H1 (cell line): Measurements from ENCODE around the gene UBAP1L. TPM values are rescaled to one million over a fixed set of nuclear protein-coding genes. Genes with fewer than 3 reads are reported as not detected.

ENCODE experiments used
- CTCF ChIA-PET: fragments of 300-600 bp; sonication (Branson Sonifier 250); formaldehyde crosslinking; loops from one replicate; lab custom pipeline; 2021; ENCODE audit not compliant: partially characterized antibody; lab: Charles Lee
- POLR2A ChIA-PET: fragments of 300-600 bp; sonication (Branson Sonifier 250); formaldehyde crosslinking; loops from one replicate; lab custom pipeline; 2021; ENCODE audit warnings: inconsistent platforms; ENCODE audit not compliant: partially characterized antibody; lab: Charles Lee
- DNase-seq, 2 experiments: peaks; one replicate each; pipeline versions ENCODE4 v3.0.0 to v3.0.0-alpha.2; 2010 to 2022; ENCODE audit warnings: low spot score in 2 of 2, low read depth in 1 of 2, mixed read lengths in 1 of 2
- FAIRE-seq: peaks from 2 replicates; lab custom pipeline; 2011; peaks lifted over from hg19 to GRCh38; lab: Jason Lieb, UNC
- H2AFZ ChIP-seq: 2 replicates; pipeline ENCODE4 v1.8.1; 2012; ENCODE audit warnings: low read length, inconsistent platforms
- H2AK5ac ChIP-seq: 2 replicates; pipeline ENCODE4 v1.6.1; 2013; ENCODE audit warnings: low read depth, low read length
- H2BK120ac ChIP-seq: replicated peaks from 2 replicates; pipeline ENCODE3; 2013; ENCODE audit warnings: low read depth, low read length, inconsistent platforms
- H2BK12ac ChIP-seq: 2 replicates; pipeline ENCODE4 v1.6.1; 2013; ENCODE audit warnings: low read depth, low read length
- H2BK15ac ChIP-seq: 2 replicates; pipeline ENCODE4 v1.6.1; 2013; ENCODE audit warnings: low read length
- H2BK20ac ChIP-seq: 2 replicates; pipeline ENCODE4 v1.6.1; 2013; ENCODE audit warnings: low read length
- H2BK5ac ChIP-seq: 2 replicates; pipeline ENCODE4 v1.6.1; 2013; ENCODE audit warnings: low read depth, low read length
- H3K14ac ChIP-seq: 2 replicates; pipeline ENCODE4 v1.6.1; 2013; ENCODE audit warnings: inconsistent platforms; ENCODE audit not compliant: insufficient read length
- H3K18ac ChIP-seq: 2 replicates; pipeline ENCODE4 v1.6.1; 2013; ENCODE audit warnings: low read length; ENCODE audit errors: extremely low read depth
- H3K23ac ChIP-seq: 2 replicates; pipeline ENCODE4 v1.6.1; 2013; ENCODE audit warnings: inconsistent platforms; ENCODE audit not compliant: insufficient read length
- H3K23me2 ChIP-seq: 2 replicates; pipeline ENCODE4 v1.6.1; 2013; ENCODE audit warnings: low read depth, low read length
- H3K27ac ChIP-seq: 2 replicates; pipeline ENCODE4 v1.6.1; 2011; ENCODE audit warnings: low read depth, low read length, inconsistent platforms
- H3K27me3 ChIP-seq, 4 experiments: replicated peaks in 1 of 4; 1 replicate in 1 of 4; 2 replicates in 3 of 4; pipeline versions ENCODE4 v1.6.1 to v1.8.1; 2011 to 2013; ENCODE audit warnings: low read length in 3 of 4, mild to moderate bottlenecking in 3 of 4, inconsistent platforms in 2 of 4, mixed read lengths in 2 of 4, moderate library complexity in 1 of 4; ENCODE audit not compliant: control insufficient read depth in 3 of 4, insufficient read depth in 3 of 4; ENCODE audit errors: extremely low read depth in 1 of 4
- H3K36me3 ChIP-seq, 4 experiments: 2 replicates each; pipeline versions ENCODE4 v1.6.1 to v1.8.1; 2011 to 2013; ENCODE audit warnings: mild to moderate bottlenecking in 4 of 4, low read length in 3 of 4, moderate library complexity in 2 of 4, control low read depth in 1 of 4, inconsistent platforms in 1 of 4; ENCODE audit not compliant: insufficient read depth in 4 of 4, control insufficient read depth in 2 of 4
- H3K4ac ChIP-seq: replicated peaks from 2 replicates; pipeline ENCODE3; 2013; ENCODE audit warnings: low read length, low read depth, mixed read lengths, inconsistent platforms; ENCODE audit not compliant: insufficient read length
- H3K4me1 ChIP-seq, 4 experiments: replicated peaks in 1 of 4; 1 replicate in 1 of 4; 2 replicates in 3 of 4; pipeline versions ENCODE4 v1.6.1 to v1.8.1; 2011 to 2013; ENCODE audit warnings: low read length in 3 of 4, inconsistent platforms in 2 of 4, mixed read lengths in 1 of 4; ENCODE audit not compliant: insufficient read depth in 4 of 4, control insufficient read depth in 3 of 4
- H3K4me2 ChIP-seq, 2 experiments: 2 replicates each; pipeline versions ENCODE4 v1.6.1 to v1.8.1; 2011 to 2013; ENCODE audit warnings: low read depth in 2 of 2, low read length in 2 of 2, control low read depth in 1 of 2, inconsistent platforms in 1 of 2, mild to moderate bottlenecking in 1 of 2; ENCODE audit not compliant: insufficient read depth in 1 of 2
- H3K4me3 ChIP-seq, 4 experiments: fragments of 200-600, 300-600 bp in 1 of 4; sonication (generic), shearing (Covaris generic), sonication (Bioruptor Twin) in 1 of 4; 2 replicates each; pipeline versions ENCODE4 v1.5.1 to v1.8.1; 2011 to 2016; ENCODE audit warnings: low read length in 4 of 4, low read depth in 3 of 4, control low read depth in 2 of 4, inconsistent platforms in 2 of 4, mild to moderate bottlenecking in 2 of 4, mixed read lengths in 1 of 4, moderate library complexity in 1 of 4; ENCODE audit not compliant: insufficient read depth in 2 of 4; ENCODE audit errors: extremely low read depth in 1 of 4
- H3K56ac ChIP-seq: replicated peaks from 2 replicates; pipeline ENCODE3; 2013; ENCODE audit warnings: low read depth, mild to moderate bottlenecking, mixed read lengths, low read length, inconsistent platforms; ENCODE audit not compliant: insufficient read length
- H3K79me1 ChIP-seq: 2 replicates; pipeline ENCODE4 v1.6.1; 2013; ENCODE audit warnings: low read depth, low read length, control low read depth
- H3K79me2 ChIP-seq, 2 experiments: 2 replicates each; pipeline versions ENCODE4 v1.6.1 to v1.8.1; 2012 to 2013; ENCODE audit warnings: low read length in 2 of 2, mild to moderate bottlenecking in 2 of 2, inconsistent platforms in 1 of 2; ENCODE audit not compliant: insufficient read depth in 2 of 2, control insufficient read depth in 1 of 2
- H3K9ac ChIP-seq, 4 experiments: replicated peaks in 1 of 4; 1 replicate in 1 of 4; 2 replicates in 3 of 4; pipeline versions ENCODE4 v1.6.1 to v1.8.1; 2011 to 2013; ENCODE audit warnings: low read depth in 3 of 4, low read length in 3 of 4, control low read depth in 2 of 4, mild to moderate bottlenecking in 2 of 4, moderate library complexity in 2 of 4, inconsistent platforms in 1 of 4; ENCODE audit errors: extremely low read depth in 1 of 4
- H3K9me3 ChIP-seq, 2 experiments: 2 replicates each; pipeline versions ENCODE4 v1.6.1 to v1.8.1; 2012 to 2013; ENCODE audit warnings: mild to moderate bottlenecking in 2 of 2, moderate library complexity in 2 of 2, control low read depth in 1 of 2, inconsistent platforms in 1 of 2, low read depth in 1 of 2, low read length in 1 of 2, mixed read lengths in 1 of 2; ENCODE audit not compliant: insufficient read depth in 2 of 2
- H4K20me1 ChIP-seq, 2 experiments: replicated peaks in 1 of 2; 2 replicates each; pipeline versions ENCODE3 to v1.8.1; 2011 to 2013; ENCODE audit warnings: inconsistent platforms in 2 of 2, low read length in 2 of 2, mild to moderate bottlenecking in 1 of 2; ENCODE audit not compliant: insufficient read depth in 2 of 2, control insufficient read depth in 1 of 2
- H4K5ac ChIP-seq: 2 replicates; pipeline ENCODE4 v1.6.1; 2013; ENCODE audit warnings: low read length, low read depth, mixed read lengths, inconsistent platforms; ENCODE audit not compliant: insufficient read length
- H4K8ac ChIP-seq: 2 replicates; pipeline ENCODE4 v1.8.0; 2013; ENCODE audit warnings: mild to moderate bottlenecking, moderate library complexity, low read length, inconsistent platforms; ENCODE audit not compliant: insufficient read depth; ENCODE audit errors: extremely low read depth
- H4K91ac ChIP-seq: replicated peaks from 2 replicates; pipeline ENCODE3; 2013; ENCODE audit warnings: low read length, mixed read lengths, inconsistent platforms; ENCODE audit not compliant: insufficient read length
- KDM4A ChIP-seq: IDR thresholded peaks from one replicate; pipeline ENCODE4 v1.7.1; 2012; ENCODE audit warnings: low read depth, mild to moderate bottlenecking, moderate library complexity, low read length, inconsistent platforms; ENCODE audit not compliant: severe bottlenecking
- POLR2A ChIP-seq, 2 experiments: IDR thresholded peaks; 1 replicate in 1 of 2; 2 replicates in 1 of 2; pipeline ENCODE4 v1.6.1; 2011; ENCODE audit warnings: low read depth in 2 of 2, low read length in 2 of 2, mild to moderate bottlenecking in 2 of 2; ENCODE audit errors: control extremely low read depth in 1 of 2
- WGBS, 2 experiments: shearing (Covaris generic) in 1 of 2; methylation state at CpG; one replicate each; pipeline versions ENCODE4 v1.1.6 to v1.1.7; 2013 to 2015; ENCODE audit warnings: low lambda C conversion rate in 2 of 2, mixed read lengths in 2 of 2, inconsistent platforms in 1 of 2, low coverage in 1 of 2, missing lambda C conversion rate in 1 of 2; ENCODE audit not compliant: insufficient replicate concordance in 2 of 2, insufficient coverage in 1 of 2, insufficient read length in 1 of 2; ENCODE audit errors: extremely low coverage in 1 of 2, missing lambda C conversion rate in 1 of 2; 5-methylcytosine and 5-hydroxymethylcytosine counted together
- polyA plus RNA-seq, 7 experiments: library from polyadenylated mRNA; depleted of rRNA in 3 of 7; stranded (reverse) in 5 of 7; unstranded in 2 of 7; fragments of >200 nt in 5 of 7; fragments of 200-250 nt in 2 of 7; gene quantifications; 1 replicate in 5 of 7; 2 replicates in 1 of 7; 4 replicates in 1 of 7; pipeline versions ENCODE4 v1.2.1 to v1.2.3, GENCODE V29; 2011 to 2013; ENCODE audit warnings: missing spikeins in 2 of 7, mixed read lengths in 2 of 7
- total RNA-seq: library from RNA; stranded (reverse); fragmentation: NEBNext Ultra II Directional; extraction: Animal tissue kit (Norgen Biotek cat#: 25700); gene quantifications from 2 replicates; pipeline ENCODE4 v1.2.1, GENCODE V29; 2021

The UBAP1L gene
- total and polyA plus RNA-seq, 2 of the 8 experiments (the other 6 are each of a cell fraction or from before 2014, with no cell fraction given): 0.67 to 1.7 TPM

- no peaks in the 10 kb centered on the region; a peak in 1 of 8 replicates for H3K36me3 ChIP-seq
- H3K23ac ChIP-seq: no peak overlapping the region
- WGBS, 2 experiments: 97% methylated on average over 8 of the region's 8 CpGs; no CpG with 5 or more reads in 1 of the 2 experiments
- no peak overlapping the region for H3K56ac ChIP-seq
- no peaks in the 10 kb centered on the region for H3K4me1 ChIP-seq
- no peak overlapping the region for H3K27ac ChIP-seq
- no peak for DNase-seq
- H2BK15ac ChIP-seq: no peak overlapping the region
- no peak overlapping the region for H2BK20ac ChIP-seq
- H3K4me2 ChIP-seq: no peak overlapping the region
- TF ChIP-seq POLR2A (IDR thresholded peaks at IDR 0.05; ENCODE audit: control extremely low read depth in 1 of 2, low read depth in 2 of 2, low read length in 2 of 2): no peak
- TF ChIP-seq KDM4A: no peak
- TF ChIP-seq, all 59 proteins: peak for 0
- FAIRE-seq: no peak
- Histone ChIP-seq H2AK5ac (no peak overlapping the region), H2BK120ac (no peak overlapping the region), H3K18ac (no peak overlapping the region), H2BK5ac (no peak overlapping the region), H3K79me1 (no peaks in the 10 kb centered on the region), H3K9ac (no peak overlapping the region), H4K91ac (no peak overlapping the region), H3K4me3 (no peak overlapping the region), H3K14ac (no peak overlapping the region), H3K4ac (no peak overlapping the region), H4K20me1 (no peaks in the 10 kb centered on the region), H4K8ac (no peak overlapping the region), H4K5ac (no peak overlapping the region), H3K23me2 (no peaks in the 10 kb centered on the region), H2BK12ac (no peak overlapping the region), H2AFZ (no peak overlapping the region), H3K9me3 (no peaks in the 10 kb centered on the region), H3K27me3 (no peaks in the 10 kb centered on the region; a peak in 1 of 7 replicates), H3K79me2 (no peaks in the 10 kb centered on the region)
- ChIA-PET CTCF (interaction anchor here (1.7 to 33.2 kb wide), 7 partner anchors 3 to 48 kb away, joined by 4 to 1213 read pairs (median 28); partner anchors contain the start of genes KBTBD13, RASL12 and SLC51B), POLR2A (no interaction called here)
Measured at GRCh38 chr15:65057549-65057940, 57.5 kb downstream of the UBAP1L start.
